Activated CD4-positive, alpha-beta T cell treated with anti-CD3 and anti-CD28 coated beads, Interleukin-2, Interleukin-6, amounts not matched to agents 100 ng/mL and 50 ng/mL, durations not matched to agents 16 hours and 8 hours (primary cell): Measurements from ENCODE around the gene CTU2.
A peak's percentile ranks its signal among the peaks of the same experiment; 100 is the strongest.

Experiments
- DNase-seq: peaks from one replicate; pipeline ENCODE4 v3.0.0-alpha.2; 2020

Gene CTU2

DNA sequence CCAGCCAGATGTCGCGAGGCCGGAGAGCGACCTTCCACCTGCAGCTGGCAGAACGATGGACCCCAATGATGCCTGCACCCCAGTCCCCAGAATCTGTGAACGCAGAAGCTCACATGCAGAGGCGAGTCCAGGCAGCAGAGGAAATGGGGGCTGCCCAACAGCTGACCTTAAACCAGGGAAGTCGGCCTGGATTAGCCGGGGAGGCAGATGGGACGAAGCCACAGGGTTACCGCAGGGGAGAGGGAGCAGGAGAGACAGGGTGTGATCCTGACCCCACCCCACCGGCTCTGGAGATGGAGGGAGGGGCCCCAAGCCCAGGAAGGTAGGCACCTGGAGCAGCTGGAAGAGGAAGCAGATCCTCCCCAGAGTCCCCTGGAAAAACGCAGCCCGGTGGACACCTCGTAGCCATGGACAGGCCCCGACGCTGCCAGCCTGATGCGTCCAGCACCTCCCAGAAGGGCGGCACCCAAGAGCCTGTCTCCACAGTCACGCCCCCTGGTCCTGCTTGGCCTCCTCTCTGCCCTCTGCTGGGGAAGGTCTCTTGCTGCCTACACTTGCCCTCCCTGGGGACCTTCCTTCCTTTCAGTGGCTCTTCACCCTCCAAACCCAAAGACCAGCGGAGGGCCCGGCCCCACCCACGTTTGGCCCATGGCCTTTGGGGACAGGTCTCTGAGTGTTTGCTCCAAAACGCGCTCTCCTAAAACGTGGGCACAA lies 41.4 kb downstream of the CTU2 start:
- peak; percentile 64 for DNase-seq

DNA sequence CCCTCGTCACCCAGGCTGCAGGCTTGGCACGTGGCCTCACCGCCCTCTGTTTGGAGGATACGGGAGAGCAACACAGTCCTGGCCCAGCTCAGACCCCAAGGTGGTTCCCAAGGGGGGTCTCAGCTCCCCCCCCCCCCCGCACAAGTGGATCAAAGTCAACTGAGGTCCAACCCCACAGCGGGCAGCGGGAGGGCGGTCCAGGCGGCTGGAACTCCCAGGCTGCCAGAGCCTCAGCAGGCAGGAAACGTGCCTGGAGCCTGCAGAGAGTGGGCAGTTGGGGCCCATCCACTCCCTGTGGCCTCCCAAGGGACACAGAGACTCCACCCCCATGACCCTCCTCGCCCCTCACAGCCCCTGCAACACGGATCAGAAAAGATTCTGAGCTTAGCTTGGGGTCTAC lies 42.1 kb downstream of the CTU2 start:
- no peak for DNase-seq

DNA sequence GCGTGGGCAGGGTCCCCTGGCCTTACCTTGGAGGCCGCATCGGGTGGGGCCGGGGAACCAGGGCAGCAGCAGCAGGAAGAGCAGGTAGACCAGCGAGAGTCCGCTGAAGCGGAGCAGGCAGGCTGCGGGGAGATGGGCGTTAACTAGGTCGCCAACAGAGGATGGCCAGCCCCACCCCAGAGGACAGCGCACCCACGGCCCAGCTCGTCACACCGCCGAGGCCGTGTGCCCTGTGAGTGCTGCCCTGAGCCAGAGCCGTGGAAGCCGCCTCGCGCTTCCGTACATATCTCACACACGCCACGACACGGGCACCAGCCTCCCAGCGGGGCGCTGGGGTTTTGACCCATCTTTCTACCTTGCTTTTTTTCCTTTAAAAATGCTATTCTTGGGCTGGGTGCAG lies 43.1 kb downstream of the CTU2 start:
- no peak for DNase-seq

DNA sequence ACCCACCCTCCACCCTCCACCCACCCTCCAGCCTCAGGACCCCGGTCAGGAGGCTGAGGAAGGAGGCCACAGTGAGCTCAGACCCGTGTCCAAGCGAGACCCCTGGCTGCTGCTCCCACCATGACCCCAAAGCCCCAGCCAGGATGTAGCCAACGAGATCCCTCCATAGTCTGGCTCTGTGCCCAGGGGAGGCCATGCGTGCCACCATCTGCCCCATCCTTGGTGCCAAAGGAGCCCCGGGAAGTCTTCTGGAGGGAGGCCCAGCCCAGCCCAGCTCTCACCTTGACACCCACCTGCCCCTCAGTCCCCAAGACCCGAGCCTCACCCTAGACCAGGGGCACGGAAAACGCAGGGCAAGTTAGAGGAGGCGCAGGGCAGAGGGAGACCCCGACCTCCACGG lies 44.6 kb downstream of the CTU2 start:
- no peak for DNase-seq

DNA sequence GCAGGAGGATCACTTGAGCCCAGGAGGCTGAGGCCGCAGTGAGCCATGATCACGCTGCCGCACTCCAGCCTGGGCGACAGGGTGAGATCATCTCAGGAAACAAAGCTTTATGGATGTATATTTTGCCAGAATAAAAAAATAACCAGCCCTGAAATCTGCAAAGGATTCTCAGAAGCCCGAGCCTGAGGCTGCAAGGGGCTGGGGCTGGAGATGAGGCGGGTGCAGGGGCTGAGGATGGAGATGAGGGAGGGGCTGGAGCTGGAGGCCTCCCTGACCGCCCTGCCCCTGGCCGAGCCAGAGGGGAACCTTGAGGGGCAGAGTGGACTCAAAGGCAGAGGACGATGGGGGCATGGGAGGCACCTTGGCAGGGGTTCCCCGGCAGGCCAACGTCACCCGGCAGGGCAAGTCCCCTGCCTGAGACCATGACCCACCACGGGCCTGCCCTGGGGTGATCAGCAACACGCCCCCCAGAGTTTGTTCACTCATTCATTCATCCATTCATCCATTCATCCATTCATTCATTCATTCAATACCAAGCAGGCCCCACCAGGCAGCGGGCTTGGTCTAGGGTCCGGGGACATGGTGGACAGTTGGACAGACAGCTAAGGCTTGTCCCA lies 46.2 kb downstream of the CTU2 start:
- DNase-seq: no peak

DNA sequence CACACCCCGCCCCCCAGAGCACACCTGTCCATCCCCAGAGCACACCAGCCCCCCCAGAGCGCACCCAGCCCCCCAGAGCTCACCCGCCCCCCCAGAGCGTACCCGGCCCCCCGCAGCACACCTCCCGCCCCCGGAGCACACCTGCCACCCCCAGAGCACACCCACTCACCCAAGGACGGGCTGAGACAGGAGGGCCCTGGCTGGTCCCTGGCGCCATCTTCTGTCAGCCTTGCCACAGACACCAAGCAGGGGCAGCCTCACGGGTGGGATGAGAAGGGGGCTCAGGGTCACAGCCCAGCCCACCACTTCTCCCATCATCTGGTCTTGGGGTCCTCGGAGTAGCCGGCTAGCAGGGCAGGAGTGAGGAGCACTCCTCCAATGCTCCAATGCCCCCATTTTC lies 46.9 kb downstream of the CTU2 start:
- no peak for DNase-seq

DNA sequence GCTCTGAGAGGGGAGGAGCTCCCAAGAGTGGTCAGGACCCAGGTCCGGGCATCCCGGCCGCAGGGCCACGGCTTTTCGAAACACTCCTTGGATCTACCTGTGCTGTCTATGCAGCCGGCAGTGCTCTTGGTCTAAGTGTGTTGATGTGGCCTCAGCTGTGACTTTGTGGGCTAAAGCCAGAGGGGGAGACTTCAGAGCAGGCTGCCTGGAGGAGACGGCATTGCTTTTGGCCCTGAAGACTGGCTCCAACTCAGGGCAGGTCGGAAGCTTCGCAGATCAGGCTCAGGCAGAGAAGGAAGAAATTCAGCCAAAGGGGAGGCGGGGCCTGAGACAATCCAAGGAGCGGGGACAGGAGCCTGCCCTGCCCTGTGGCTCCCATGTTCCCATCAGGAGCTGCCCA lies 47.3 kb downstream of the CTU2 start:
- no peak for DNase-seq

DNA sequence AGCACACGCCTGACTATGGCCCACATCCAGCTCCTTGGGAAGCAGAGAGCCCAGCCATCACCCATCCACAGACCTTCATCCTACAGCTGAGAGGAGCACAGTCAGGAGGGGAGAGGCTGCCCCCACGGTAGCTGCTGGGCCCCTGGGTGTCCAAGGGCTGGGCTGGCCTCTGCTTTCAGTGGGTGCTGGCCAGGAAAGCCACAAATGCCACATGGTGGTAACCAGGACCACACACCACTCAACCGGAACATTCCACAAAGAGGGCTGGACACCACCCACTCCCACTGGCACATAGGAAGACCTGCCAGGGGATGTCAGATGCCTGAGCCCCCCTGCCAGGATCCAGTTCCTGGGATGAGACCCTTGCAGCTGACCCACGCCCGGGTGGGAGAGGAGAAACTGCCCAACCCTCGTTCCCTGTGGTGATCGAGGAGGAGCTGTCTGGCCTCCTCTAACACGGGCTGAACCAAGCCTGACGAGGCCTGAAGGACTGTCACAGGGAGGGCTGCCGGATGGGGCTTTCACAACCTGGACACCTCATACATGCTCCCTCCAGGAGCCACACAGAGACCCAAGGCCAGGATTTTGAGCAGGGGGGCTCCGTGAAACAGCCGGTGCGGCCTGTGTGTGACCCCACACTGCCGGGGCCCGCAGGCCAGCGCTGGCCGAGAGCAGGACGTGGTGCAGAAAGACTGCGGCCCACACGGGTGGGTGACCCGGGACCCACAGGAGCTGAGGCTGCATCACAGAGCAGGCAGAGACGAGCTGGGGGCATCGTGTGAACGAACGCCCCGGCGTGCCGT lies 48.0 kb downstream of the CTU2 start:
- no peak for DNase-seq

DNA sequence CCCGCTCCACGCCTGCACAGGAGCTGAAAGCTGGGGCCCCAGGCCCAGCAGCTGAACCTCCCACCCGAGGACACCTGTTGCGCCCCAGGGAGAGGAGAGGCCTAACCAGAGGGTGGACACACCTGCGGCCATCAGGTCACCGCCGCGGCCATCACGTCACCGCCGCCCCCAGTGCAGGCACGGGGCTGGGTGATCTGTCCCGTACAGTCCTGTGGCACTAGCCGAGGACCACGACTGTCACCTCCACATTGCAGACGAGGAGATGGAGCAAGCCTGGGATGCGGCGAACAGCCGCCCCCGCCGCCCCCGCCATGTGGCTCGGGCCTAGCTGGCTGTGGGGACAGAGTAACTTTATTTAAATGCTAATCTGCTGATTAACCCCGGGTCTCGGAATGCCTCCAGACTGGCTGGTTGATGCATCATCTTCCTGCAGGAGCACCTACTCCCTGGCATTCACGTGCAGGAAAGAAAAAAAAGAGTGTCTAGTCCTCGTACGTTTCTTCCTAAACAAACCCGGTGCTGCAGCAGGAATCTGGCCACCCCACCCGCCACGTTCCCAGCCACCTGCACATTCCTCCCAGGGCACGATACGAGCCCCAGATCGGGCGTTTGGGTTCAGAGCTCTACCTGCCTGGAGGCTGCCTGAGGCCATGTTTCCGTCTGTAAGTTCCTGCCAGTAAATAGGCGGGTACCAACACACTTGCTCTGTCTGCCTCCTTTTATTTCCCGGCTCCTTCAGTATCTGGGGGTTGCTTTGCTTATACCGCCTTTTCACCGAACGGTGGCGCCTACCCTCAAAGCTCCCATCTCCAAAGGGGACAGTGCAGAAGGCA lies 48.8 kb downstream of the CTU2 start:
- DNase-seq: peak; percentile 33

DNA sequence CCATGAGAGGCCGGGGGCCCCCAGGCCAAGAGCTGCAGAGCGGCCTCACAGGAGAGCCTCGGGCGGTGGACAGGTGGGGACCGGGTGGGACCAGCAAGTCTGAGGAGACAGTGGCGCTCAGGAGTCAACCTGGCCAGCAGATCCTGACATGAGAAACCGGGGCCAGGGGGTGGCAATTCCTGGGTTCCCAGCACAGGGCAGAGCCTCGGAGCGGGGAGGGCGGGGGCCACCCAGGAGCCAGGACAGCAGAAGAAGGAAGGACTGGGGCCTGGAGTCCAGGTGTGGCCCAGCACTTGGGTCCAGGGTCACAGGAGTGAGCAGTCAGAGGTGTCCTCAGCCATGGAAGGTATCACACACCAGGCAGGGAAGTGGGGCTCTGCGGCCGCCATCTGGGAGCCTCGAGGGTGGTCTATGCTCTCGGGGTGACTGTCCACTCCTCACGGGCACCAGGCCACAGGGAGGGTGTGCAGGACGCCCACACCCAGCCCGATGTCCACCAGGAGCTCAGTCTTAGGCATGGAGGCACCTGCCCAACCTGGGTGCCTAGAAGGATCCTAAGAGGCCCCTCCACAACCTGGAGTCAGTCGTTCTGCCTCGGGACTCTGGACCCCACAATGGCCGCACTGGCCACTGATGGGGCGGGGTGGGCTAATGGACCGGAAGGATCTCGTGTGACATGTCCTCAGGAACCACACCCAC lies 49.6 kb downstream of the CTU2 start:
- DNase-seq: no peak

DNA sequence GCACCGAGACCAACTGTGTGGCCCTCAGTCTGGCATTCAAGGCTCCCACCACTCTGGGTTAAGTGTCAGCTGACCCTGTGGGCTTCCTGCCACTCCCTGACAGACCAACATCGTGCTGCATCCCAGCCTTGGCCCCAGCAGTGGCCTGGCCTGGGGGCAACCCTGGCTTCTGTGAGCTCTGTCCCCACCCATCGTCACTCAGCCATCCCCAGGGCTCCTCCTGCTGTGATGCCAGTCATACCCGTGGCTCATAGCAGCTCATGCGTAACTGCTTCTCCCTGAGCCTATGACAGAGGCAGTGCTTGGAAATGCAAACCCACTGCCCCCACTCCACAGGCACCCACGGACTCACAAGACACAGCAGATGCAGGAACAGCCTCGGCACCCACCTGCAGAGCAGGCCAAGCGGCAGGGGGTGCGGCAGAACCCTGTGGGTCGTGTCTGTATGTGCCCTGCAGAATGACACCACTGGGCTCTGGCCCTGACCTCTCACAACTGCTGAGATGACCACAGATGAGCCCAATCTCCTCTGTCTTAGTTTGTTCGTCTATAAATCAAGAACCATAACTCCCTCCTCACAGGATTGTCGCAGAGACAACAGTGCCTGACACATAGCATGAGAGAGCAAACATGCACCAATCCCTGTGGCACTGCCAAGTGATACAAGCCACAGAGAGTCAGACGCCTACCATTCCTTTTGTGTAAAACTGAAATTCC lies 52.1 kb downstream of the CTU2 start:
- DNase-seq: no peak

DNA sequence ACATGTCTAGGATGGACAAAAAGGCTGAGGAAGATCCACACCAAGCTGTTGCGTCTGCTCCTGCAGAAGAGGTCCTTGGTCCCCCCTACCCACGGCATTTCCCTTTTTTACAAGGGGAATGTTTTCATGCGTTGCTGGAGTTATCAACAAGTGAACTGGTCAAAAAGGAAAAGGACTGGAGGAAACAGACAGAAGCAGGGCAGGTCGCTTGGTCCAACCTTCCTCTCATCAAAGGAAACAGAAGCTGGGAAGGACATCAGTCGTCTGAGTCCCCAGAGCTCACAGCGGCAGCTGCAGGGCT lies 52.6 kb downstream of the CTU2 start:
- DNase-seq: no peak

DNA sequence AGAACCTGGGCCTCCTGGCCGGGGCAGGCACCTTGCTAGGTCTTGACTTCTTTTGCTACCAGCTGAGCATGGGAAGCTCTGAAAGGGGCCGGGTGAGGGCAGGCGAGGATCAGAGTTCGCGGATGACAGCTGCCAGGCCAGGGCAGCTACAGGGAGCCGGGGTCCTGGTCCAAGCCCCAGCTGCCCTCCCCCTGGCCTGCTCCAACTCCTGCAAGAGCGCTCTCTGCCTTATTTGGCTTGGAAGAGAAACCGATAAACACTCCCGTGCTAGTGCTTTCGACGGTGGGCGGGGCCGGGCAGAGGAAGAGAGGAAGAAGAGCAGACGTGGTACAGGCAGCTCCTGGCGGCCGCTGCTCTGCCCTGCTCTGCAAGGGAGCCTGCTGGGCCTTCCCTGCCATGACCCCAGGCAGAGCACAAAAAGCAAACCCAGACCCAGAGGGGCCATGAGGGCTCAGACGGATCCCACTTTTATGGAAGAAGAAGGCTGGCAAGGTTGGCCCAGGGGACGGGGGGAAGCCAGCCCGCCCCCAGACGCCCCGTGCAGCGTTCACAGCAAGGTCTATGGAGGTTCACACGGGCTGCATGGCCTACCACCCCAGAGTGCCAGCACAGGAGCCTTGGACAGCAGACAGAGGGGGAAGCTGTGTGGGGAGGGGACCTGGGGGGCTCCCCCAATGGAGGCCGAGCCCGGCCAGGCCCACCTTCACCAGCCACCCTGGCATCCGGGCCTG lies 53.1 kb downstream of the CTU2 start:
- peak; percentile 53 for DNase-seq

DNA sequence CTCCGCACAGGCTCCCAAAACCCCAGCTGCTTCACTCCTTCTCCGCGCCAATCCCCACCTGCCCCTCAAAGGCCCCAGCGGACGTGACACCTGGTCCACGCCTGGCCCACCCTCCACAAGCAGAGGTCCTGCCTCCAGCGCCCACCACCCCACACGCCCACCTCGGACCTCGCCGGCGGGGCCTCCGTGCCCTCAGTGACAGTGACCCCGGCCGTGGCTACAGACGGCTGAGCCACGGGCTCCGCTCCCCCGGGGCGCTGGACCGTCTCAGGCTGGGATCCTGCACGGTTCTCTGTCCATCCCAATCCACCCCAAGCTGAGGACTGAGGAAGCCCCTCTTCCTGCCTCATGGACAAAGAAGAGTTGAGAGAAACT lies 53.7 kb downstream of the CTU2 start:
- no peak for DNase-seq

DNA sequence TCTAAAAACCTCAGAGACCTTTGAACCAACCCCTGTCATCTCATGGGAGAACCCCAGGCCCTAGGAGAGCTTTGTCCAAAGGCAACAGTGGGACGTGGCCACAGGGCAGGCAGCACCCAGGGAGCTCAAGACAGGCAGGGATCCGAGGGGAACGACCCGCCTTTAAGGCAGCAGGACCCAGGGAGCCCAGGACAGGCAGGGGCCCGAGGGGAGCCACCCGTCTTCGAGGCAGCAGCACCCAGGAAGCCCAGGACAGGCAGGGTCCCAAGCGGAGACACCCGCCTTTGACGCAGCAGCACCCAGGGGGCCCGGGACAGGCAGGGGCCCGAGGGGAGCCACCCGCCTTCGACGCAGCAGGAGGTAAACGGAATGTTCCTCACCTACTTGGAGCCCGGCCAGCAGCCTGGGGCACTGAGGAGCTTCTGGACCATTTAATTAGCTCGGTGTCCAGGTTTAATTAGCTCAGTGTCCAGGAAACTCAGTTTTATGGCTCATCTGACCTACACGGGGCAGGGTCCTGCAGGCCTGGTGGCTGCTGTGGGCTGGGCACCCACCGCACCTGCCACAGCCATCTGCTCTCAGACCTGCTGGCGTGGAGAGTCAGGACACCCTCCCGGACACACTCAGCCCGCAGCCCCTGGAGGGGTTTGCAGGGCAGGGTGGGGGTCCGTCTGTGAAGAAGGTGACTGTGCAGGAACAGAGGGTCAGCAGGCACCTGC lies 54.3 kb downstream of the CTU2 start:
- DNase-seq: no peak

DNA sequence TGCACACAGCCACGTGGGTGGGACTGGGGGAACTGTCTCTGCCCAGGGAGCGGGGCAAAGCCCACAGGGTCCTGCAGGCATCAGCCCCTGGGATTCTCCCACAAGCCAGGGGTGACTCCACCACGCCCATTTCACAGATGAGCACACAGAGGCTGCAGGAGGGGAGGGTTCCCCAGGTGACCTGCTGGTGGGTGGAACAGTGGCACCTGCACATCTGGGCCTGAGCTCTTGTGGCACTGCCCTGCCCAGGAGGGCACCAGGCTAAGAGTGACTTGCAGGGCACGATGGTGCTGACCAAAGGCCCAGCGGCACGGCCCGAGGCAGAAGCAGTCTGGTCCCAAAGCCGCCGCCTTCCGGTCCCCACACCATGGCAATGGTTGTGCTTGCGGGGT lies 54.8 kb downstream of the CTU2 start:
- DNase-seq: no peak

DNA sequence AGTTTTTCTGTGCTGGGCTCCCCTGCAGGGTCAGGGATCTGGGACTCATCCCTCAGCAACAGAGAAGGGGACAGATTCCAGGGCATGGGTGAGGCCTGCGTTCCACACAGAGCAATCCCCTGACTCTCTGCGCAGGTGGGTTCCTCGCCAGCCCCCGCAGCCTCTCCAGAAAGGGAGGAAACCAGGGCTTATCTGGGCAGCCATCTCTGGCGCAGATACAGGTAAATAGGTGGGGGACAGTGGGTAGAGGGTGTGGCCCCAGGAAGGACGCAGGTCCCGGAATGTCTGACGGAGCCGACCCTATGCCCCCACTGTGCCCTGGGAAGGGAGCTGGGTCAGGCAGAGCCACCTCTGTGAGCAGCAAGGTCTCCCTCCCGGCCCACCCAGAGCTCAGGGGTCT lies 55.5 kb downstream of the CTU2 start:
- no peak for DNase-seq

DNA sequence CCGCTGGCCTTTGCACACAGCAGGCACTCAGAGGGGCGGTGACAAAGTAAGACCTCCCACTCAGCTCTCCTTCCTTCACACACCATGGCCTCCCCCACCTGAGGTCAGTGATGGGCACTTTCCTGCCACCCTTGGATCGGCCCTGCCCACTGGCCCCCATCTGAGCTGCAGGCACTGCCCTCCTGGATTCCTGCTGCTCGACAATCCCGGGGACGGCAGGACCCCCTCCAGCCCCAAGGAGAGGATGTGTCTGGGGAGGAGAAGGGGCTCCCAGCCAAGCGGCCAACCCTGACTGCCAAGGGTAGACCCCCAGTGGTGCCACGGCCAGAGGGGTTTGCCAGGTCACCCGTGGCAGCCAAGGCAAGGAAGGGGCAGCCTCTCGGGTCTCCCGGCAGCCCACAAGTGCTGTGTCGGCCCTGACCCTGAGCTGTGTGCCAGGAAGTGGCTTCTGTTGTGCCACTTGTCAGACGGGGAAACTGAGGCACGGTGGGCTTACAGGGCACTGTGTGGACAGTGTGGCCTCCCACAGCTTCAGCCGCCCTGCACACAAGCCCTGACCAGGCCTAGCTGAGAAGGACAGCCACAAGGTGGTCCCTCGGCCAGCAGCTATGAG lies 56.1 kb downstream of the CTU2 start:
- no peak for DNase-seq

DNA sequence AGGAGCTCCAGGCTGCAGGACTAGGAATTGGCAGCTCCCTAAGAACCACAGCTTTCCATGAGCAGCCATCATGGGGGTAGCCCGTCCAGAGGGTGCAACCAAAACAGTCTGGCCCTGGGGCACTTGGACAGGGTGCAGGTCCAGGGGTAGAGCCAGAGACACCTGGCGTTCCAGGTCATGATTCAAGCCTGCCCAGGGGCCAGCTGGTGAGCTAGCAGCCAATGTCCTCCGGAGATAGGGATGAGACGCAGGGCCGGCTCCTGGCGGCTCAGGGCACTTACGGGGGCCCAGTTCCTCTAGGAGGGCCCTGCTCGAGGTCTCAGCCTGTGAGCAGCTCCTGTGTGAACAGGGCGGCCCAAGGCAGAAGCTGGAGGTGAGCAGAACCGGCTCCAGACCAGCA lies 56.6 kb downstream of the CTU2 start:
- no peak for DNase-seq

DNA sequence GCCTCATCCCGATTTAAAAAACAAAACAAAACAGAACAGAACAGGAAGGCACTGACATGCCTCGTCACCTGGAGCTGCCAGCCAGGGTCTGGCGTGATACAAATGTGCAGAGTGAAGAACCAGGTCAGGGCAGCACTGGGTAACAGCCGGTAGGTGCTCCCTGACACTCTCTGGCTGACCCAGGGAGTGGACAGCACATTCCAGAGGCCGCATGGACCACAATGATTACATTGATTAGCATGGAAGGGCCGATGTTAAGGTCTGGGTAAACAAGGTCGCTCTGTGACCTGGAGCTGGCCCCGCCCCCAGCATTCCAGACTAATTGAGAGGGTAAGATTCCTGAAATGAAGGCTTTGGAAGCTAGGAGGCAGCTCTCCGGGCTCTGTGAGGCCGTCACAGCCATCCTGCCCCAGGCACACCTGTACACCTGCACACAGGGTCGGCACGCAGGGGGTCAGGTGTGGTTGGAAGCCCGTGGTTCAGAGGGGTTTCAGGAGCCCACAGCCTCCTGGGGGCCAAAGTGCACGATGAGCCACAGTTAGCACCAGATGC lies 57.3 kb downstream of the CTU2 start:
- DNase-seq: no peak
